ENCODE data around the gene FARS2. TPM values are rescaled to one million over a fixed set of nuclear protein-coding genes. Genes with fewer than 3 reads are reported as not detected.

FARS2 gene
- total RNA-seq, 1 donor from 2014 or later: 11.8 TPM

DNA sequence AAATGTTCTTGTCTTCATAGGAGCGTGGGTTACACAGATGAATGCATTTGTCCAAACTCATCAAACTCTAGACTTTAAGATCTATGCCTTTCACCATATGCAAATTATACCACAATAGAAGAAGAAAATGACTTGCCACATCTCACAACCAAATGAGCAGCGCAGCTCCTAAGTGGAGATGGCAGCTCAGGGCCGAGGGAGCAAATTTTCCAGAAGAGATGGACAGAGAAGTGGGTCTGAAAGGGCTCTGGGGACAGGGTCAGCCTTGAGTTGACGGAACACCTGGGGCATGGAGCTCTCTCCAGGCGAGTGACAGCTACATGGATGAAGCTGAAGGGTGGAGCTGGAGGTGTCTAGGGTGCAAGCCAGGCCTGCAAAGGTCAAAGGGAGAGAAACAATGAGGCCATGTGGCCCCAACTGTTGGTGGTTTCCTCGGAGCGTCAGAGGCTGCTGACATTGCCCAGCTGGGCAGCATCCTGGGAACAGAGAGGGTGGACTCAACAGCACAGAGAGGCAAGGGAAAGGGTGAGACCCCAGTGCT, 517.1 kb downstream of the FARS2 start:
- no peak overlapping the region for H3K4me3 Mint-ChIP-seq (ENCODE audit: unreplicated experiment)

DNA sequence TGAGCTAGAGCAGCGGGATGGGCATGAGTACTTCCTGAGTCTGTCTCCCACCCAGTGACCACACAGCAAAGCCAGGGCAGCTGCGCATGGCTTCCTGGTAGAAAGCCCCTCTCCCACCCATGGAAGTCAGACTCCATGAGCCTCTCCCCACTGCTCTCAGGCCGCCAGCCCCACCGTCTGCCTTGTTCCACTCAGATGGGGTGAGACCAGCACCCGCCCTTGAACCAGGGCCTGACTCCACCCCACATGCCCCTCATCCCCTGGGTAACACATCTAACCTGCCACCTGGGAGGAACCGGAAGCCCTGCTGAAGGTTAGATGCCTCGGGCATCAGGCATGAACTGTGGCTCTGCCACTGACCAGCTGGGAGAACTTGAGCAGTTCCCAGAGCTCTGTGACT, 517.6 kb downstream of the FARS2 start:
- no peaks in the 10 kb centered on the region for H3K27me3 Mint-ChIP-seq (ENCODE audit: low read depth)
- H3K4me1 Mint-ChIP-seq (ENCODE audit: low read depth): no peaks in the 10 kb centered on the region
- no peak overlapping the region for H3K4me3 Mint-ChIP-seq (ENCODE audit: unreplicated experiment)
- peaks cover 2% of the 10 kb centered on the region for H3K9me3 Mint-ChIP-seq (ENCODE audit: low read depth)
- H3K27ac Mint-ChIP-seq (ENCODE audit: unreplicated experiment): no peak overlapping the region
- DNase-seq (ENCODE audit: low spot score): no peak
- TF ChIP-seq, protein P1, sequence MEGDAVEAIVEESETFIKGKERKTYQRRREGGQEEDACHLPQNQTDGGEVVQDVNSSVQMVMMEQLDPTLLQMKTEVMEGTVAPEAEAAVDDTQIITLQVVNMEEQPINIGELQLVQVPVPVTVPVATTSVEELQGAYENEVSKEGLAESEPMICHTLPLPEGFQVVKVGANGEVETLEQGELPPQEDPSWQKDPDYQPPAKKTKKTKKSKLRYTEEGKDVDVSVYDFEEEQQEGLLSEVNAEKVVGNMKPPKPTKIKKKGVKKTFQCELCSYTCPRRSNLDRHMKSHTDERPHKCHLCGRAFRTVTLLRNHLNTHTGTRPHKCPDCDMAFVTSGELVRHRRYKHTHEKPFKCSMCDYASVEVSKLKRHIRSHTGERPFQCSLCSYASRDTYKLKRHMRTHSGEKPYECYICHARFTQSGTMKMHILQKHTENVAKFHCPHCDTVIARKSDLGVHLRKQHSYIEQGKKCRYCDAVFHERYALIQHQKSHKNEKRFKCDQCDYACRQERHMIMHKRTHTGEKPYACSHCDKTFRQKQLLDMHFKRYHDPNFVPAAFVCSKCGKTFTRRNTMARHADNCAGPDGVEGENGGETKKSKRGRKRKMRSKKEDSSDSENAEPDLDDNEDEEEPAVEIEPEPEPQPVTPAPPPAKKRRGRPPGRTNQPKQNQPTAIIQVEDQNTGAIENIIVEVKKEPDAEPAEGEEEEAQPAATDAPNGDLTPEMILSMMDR (IDR thresholded peaks at IDR 0.05): no peak
- no peaks in the 10 kb centered on the region for H3K36me3 Mint-ChIP-seq (ENCODE audit: low read depth)

More for the DNA sequence above, 517.1 kb downstream of the FARS2 start:
- TF ChIP-seq, protein P1 (IDR thresholded peaks at IDR 0.05): no peak
- no peaks in the 10 kb centered on the region for H3K27me3 Mint-ChIP-seq (ENCODE audit: low read depth)
- H3K27ac Mint-ChIP-seq (ENCODE audit: unreplicated experiment): no peak overlapping the region
- H3K4me1 Mint-ChIP-seq (ENCODE audit: low read depth): no peaks in the 10 kb centered on the region
- H3K9me3 Mint-ChIP-seq (ENCODE audit: low read depth): peaks cover 2% of the 10 kb centered on the region
- H3K36me3 Mint-ChIP-seq (ENCODE audit: low read depth): no peaks in the 10 kb centered on the region
- DNase-seq (ENCODE audit: low spot score): no peak

DNA sequence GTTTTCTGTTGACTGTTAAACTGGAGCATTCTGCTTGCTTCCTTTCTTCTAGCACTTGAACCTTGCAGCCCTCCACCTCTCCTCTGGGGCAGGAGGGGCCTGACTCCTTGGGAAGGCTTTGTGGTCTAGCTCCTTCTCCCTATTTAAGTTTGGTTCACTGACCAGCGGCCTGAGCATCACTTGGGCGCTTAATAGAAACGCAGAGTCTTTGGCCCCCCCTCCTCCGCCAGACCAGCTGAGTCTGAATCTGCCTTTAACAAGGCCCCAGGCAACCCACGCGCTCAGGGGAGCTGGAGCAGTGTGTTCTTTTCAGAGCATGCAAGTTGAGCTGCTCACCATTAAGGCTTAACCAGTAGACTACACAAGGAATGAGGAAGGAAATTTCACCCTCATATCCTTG, 519.7 kb downstream of the FARS2 start:
- Mint-ChIP-seq H3K4me3 (ENCODE audit: unreplicated experiment) (no peak overlapping the region), H3K4me1 (ENCODE audit: low read depth) (no peaks in the 10 kb centered on the region), H3K27me3 (ENCODE audit: low read depth) (no peaks in the 10 kb centered on the region), H3K27ac (ENCODE audit: unreplicated experiment) (no peak overlapping the region), H3K36me3 (ENCODE audit: low read depth) (no peaks in the 10 kb centered on the region), H3K9me3 (ENCODE audit: low read depth) (peaks cover 2% of the 10 kb centered on the region)
- TF ChIP-seq, protein P1 (IDR thresholded peaks at IDR 0.05): no peak
- DNase-seq (ENCODE audit: low spot score): no peak

DNA sequence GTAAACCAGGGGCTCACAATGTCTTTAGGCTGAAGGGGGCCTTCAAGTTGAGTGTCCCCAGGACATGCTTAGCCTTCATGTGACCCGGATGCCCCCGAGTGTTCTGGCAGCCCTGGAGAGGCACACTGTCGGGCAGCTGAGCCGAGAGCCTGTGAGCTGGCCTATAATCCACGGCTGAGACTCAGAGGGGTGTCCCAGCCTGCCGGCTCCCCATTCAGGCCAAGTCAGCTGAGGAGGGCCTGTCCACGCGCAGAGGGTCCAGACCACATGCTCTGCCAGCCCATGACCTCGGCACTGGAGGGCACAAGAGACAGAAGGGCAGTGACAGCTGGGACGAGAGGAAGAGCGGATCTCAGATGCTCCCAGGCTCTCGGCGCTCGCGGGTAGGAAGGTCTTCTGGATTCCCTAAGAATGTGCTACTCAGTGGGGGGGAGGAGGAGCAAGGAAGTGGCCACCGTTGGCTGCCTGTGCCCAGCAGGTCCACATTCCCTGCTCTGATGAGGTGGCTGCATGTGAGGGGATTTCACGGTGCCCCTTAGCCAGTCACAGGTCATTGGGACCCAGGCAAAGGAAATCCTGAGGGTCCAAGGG, 520.7 kb downstream of the FARS2 start:
- Mint-ChIP-seq H3K36me3 (ENCODE audit: low read depth) (no peaks in the 10 kb centered on the region), H3K27me3 (ENCODE audit: low read depth) (no peaks in the 10 kb centered on the region), H3K4me1 (ENCODE audit: low read depth) (peaks cover 3% of the 10 kb centered on the region), H3K4me3 (ENCODE audit: unreplicated experiment) (no peak overlapping the region), H3K27ac (ENCODE audit: unreplicated experiment) (no peak overlapping the region), H3K9me3 (ENCODE audit: low read depth) (peaks cover 2% of the 10 kb centered on the region)
- TF ChIP-seq, protein P1 (IDR thresholded peaks at IDR 0.05): no peak
- DNase-seq (ENCODE audit: low spot score): no peak

DNA sequence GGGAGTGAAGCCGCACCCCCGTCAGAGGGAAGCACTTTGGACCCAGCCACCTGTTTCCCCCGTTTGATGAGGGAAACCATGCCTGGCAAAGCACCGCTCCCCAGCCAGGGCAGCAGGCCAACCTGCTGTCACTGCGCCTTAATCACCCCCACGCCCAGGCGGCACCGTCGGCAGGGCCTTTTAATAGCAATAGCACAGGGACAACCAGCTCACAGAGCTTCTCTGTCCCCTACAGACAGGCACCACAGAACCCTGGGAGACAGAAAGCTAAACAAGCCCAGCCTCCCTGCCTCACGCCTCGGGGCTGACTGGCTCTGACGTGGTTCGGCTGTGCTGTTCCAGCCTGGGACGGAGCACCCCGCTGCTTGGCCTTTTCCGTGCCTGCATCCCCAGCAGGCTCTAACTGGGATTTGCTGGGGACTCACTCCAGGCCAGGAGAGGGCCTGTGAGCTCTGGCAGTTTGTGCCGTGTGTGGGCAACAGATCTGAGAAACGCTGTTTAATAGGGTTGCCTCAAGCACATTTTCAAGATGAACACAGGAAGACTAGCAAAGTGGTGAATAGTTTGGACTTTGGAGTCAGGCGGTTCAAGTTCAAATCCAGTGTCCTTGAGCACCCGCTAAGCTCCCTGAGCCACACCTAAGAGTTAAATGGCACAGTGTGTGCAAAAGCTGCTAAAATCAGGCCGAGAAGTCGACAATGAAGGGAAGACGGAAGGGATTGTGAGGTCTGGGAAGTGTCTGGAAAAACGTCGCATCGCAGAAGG, 521.7 kb downstream of the FARS2 start:
- Mint-ChIP-seq H3K4me3 (ENCODE audit: unreplicated experiment) (no peak overlapping the region), H3K27me3 (ENCODE audit: low read depth) (no peaks in the 10 kb centered on the region), H3K4me1 (ENCODE audit: low read depth) (peaks cover 3% of the 10 kb centered on the region), H3K27ac (ENCODE audit: unreplicated experiment) (no peak overlapping the region), H3K36me3 (ENCODE audit: low read depth) (no peaks in the 10 kb centered on the region), H3K9me3 (ENCODE audit: low read depth) (peaks cover 2% of the 10 kb centered on the region)
- no peak for DNase-seq (ENCODE audit: low spot score)
- TF ChIP-seq, protein P1 (IDR thresholded peaks at IDR 0.05): no peak

All from chondrocyte (in vitro differentiated cells).